Stimulated activated CD8-positive, alpha-beta memory T cell treated with anti-CD3 and anti-CD28 coated beads, Interleukin-4, amount 100 ng/mL, for 24 hours (primary cell): Measurements from ENCODE around the gene RAB20.
"Not testable (repeated sequence)": the region's sequence is repeated elsewhere in the genome, so short reads cannot be mapped to it uniquely, and the experiment has no call there.

ENCODE experiments used
- DNase-seq: peaks from one replicate; pipeline ENCODE4 v3.0.0-alpha.2; 2020; ENCODE audit warnings: low read depth

Gene RAB20, protein sequence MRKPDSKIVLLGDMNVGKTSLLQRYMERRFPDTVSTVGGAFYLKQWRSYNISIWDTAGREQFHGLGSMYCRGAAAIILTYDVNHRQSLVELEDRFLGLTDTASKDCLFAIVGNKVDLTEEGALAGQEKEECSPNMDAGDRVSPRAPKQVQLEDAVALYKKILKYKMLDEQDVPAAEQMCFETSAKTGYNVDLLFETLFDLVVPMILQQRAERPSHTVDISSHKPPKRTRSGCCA

DNA sequence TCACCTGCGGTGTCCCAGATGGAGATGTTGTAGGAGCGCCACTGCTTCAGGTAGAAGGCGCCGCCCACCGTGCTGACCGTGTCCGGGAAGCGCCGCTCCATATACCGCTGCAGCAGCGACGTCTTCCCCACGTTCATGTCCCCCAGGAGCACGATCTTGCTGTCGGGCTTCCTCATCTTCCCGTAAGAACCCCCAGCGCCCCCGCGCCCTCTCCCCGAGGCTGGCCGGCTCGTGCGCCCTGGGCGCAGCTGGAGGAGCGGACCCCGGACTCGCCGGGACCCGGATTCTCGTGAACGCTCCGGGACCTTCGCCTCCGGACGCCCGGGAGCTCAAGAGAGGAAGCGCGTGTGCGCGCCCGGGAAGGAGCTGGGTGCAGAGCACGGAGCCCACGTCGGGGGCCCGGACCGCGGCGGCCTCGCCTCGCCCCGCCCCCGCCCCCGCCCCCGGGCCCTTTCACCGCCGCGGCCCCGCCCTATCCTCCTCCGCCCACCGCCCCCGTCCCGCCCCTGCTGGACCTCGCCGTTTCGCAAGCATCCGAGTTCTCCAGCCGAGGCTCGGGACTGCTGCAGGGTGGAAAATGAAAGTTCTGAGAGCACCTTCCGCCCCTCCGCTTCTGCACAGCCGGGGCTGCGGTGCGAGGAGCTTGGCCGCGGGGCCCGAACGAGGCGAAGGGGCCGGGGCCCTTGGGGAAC, at the start of gene RAB20:
RAB20 (minus strand) TSS at position 379 of the 692 bp plus-strand sequence; CDS start at position 176, 203 bp downstream.
- peak; percentile 34 for DNase-seq

DNA sequence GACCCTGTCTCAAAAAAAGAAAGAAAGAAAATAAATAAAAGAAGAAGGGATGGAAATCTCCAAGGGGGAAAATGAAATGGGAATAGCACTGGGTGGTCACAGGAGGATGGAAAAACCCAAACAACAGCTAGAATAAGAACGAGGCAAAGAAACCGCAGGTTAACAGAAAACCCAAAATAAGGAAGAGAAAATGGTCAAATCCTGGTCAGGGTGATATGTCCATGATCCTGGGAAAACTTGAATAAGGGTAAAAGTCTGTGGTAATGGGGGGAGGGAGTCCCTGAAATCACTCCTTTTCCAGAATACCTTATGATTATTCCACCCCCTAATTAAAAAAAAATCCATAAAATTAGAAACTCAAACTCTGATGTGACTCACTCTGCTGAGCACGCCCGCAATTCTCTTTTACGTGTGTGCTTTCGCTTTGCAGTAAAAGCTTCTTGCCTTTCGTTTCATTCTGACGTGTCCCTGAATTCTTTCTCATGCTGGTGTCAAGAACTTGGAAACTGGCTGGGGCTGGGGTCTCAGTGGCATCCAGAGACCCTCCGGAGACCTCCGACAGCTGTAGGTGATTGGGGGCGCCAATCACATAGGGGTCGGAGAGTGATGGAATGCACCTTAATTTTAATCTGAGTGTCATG, 49.6 kb upstream of the RAB20 start:
- DNase-seq, result no peak

GRCh38 chr13:110607675-110608224, 46.2 kb upstream of the RAB20 start:
- DNase-seq, result no peak

DNA sequence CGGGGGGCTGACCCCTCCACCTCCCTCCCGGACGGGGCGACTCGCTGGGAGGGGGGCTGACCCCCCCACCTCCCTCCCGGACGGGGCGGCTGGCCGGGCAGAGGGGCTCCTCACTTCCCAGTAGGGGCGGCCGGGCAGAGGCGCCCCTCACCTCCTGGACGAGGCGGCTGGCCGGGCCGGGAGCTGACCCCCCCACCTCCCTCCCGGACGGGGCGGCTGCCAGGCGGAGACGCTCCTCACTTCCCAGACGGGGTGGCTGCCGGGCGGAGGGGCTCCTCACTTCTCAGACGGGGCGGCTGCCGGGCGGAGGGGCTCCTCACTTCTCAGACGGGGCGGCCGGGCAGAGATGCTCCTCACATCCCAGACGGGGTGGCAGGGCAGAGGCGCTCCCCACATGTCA, 44.8 kb upstream of the RAB20 start:
- DNase-seq, result not testable (repeated sequence)

DNA sequence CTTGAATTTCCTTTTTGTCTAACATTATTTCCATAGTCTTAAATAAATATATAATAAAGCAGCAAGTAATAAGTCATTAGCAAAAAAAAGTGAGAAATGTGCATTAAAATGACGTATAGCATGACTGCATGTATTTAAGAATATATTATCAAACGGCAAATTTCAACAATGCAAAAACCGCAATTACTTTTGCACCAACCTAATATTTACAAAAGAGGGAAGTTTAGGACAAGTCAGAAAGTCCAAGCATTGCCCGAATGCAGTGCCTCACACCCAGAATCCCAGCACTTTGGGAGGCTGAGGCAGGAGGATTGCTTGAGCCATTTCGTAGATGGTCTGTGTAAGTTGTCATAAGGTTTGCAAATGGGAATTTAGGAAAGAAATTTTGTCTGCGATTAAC, 43.6 kb upstream of the RAB20 start:
- DNase-seq, result no peak

DNA sequence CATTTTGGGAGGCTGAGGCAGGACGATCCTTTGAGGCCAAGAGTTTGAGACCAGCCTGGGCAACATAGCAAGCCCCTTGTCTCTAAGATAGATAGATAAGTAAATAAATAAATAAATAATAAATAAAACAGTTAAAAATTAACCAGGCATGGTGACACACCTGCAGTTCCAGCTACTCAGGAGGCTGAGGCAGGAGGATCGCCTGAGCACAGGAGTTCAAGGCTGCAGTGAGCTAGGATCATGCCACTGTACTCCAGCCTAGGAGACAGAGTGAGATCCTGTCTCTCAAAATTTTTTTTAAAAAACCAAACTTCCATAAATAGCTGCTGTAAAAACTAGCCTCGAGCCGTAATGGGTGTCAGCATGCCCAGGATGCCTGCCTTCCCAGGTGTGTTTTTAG, 39.5 kb upstream of the RAB20 start:
- no peak for DNase-seq

DNA sequence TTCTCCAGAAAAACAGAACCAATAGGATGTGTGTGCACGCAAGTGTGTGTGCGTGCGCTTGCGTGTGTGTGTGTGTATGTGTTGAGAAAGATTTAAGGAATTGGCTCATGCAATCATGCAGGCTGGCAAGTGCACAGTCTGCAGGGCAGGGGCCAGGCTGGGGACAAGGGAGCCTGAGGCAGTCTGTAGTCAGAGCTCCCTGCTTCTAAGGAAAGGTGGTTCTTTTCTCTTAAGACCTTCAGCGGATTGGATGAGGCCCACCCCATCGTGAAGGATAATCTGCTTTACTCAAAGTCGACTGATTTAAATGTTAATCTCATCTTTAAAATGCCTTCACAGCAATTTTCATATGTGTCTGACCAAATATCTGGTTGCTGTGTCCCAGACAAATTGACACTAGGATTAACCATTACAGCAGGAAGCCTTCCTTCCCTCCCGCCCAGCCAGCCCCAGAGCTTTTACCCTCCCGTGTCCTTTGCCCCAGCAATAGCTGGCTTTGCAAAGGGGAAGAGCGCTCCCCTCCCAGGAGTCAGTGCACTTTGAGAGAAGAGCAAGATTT, 38.8 kb upstream of the RAB20 start:
- DNase-seq, result no peak

DNA sequence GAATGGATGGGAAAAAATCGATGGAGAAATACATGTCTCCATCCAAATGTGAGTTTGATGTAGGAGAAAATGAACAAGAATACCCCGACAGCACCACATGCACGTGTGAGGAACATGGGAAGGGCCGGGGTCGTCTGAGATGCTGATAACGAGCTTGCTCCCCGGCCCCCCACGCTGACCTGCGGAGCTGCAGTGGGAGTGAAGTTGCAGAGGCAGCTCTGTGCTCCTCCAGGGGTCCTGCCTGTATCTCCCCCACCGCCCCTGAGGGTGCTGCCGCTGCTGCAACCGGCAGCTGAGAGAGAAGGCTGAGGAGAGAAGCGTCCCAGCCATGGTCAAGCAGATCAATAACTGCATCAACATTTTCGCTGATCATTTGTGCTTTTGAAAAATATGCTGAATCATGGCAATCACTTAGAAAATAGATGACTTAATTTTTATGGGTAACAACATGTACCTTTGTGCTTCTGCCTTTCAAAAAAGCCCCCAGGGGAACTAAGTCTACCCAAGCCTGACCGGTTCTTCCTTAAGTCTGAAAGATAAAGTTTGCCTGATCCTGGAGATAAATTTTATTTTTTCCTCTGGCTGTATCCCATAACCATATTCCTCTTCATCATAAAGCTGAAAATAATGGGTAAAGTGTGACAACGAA, 35.6 kb upstream of the RAB20 start:
- DNase-seq, result no peak

DNA sequence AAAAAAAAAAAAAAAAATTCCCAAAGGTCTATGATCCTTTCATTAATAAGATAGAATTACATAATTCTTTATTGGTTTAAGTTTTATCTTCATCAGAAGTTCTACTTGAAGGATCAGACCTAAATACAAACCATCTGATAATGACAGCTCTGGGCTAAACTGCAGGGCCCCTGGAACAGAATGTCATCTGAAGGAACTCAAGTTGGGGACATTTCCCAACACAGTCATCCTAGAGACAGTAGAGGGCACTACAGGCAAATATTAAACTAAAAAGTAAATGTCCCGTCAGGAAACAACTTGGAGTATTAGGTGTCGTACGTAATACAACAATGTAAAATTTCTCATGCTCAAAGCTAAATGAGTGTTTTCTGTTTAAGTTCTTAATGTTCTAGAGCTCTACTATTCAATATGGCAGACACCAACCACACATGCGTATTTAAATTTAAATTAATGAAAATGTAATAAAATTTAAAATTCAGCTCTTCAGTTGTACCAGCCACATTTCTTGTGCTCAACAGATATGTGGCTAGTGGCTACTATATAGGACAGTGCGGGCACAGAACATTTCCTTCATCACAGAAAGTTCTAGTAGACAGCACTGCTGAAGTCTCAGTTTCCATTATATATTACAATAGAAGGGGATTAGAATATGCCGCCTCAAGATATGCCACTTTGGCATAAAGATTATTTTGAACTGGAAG, 32.1 kb upstream of the RAB20 start:
- no peak for DNase-seq

- no peak for DNase-seq
Observed at GRCh38 chr13:110592665-110593064, 31.1 kb upstream of the RAB20 start.

DNA sequence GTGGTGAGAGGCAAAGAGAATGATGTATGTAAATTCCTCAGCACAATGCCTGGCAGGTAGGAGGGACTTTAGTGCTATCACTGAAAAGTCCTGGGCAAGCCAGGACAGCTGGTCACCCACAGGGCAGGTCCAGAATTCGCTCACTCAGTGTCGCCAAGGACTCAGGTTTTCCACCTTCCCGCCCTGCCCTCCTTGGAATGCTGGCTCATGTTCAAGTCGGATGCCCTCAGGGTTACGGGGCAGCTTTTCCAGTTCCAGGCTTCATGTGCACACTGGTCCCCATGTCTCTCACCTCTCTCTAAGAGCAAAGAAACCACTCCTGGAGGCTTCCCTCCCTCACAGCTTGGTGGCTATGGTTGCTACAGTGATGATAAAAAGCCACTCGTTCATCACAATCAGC, 29.1 kb upstream of the RAB20 start:
- no peak for DNase-seq

DNA sequence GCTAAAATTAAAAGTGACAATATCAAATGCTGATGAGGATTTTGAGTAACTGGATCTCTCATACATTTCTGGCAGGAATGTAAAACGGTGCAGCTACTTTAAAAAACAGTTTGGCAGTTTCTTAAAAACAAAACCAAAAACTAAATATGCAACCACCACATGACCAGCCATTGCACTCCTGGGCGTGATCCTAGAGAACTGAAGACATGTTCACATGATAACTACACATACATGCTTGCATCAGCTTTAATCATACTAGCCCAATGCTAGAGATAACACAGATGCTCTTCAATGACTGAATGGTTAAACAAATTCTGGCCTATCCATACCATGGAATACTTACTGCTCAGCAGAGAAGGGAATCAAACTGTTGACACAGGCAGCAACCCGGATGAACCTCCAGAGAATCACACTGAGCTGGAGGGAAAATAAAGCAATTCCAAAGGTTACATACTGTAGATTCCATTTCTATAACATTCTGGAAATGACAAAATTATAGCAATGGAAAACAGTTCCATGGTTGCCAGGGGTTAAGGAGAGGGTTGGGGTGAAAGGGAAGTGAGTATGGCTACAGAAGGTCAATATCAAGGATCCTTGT, 28.4 kb upstream of the RAB20 start:
- no peak for DNase-seq

GRCh38 chr13:110583178-110583865, 21.8 kb upstream of the RAB20 start:
- no peak for DNase-seq

DNA sequence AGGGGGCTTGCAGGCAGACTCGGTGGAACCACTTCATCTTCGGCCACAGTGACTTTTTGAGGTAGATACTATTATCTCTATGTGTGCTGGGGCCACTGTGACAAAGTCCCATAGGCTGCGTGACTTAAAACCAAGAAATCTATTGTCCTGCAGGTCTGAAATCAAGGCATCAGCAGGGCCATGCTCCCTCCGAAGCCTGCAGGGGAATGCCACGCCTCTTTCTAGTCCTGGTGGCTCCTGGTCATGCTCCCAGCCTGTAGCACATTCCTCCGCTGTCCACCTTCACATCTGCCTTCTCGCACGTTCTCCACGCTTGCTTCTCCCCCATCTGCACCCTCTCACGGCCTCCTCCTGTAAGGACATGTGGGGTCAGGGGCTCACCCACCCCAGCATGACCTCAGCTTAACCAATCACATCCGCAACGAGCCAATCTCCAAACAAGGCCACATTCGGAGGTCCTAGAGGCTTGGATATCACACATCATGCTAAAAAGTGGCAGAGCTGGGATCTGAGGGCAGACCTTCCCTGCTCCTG, 21.0 kb upstream of the RAB20 start:
- DNase-seq, result no peak

- DNase-seq, result no peak
Observed at GRCh38 chr13:110581506-110582185, 20.1 kb upstream of the RAB20 start.

DNA sequence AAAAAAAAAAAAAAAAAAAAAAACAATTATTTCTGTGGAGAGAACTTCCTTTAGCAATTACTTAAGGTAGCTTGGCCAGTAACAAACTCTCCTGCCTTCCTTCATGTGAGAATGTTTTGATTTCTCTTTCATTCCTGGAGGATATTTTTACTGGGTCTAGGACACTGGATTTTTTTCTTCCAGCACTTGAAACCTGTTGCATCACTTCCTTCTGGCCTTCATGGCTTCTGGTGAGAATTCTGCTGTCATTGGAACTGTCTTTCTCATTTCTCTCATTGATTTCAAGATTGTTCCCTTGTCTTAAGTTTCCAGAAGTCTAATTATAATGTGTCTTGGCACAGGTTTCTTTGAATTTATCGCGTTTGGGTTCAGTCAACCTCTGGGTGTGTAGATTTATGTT, 19.3 kb upstream of the RAB20 start:
- DNase-seq, result no peak

GRCh38 chr13:110578363-110578762, 16.8 kb upstream of the RAB20 start:
- DNase-seq, result no peak

- no peak for DNase-seq
Observed at GRCh38 chr13:110576736-110577476, 15.4 kb upstream of the RAB20 start.

- no peak for DNase-seq
Observed at GRCh38 chr13:110576070-110576394, 14.5 kb upstream of the RAB20 start.
